NCI-H1048 (cell line): ENCODE results near the gene OTUD5.

Experiments used
- DNase-seq: peaks from one replicate; lab custom pipeline; 2025; lab: John Stamatoyannopoulos, UW

The OTUD5 gene

GRCh38 chrX:48911412-48912182 lies 45.8 kb downstream of the OTUD5 start, which contains the start of gene SLC35A2:
Gene SLC35A2, minus strand, starts transcription at chrX:48911646. Its CDS starts 10 bp downstream, at chrX:48911636.
- DNase-seq: peak; percentile 9

DNA sequence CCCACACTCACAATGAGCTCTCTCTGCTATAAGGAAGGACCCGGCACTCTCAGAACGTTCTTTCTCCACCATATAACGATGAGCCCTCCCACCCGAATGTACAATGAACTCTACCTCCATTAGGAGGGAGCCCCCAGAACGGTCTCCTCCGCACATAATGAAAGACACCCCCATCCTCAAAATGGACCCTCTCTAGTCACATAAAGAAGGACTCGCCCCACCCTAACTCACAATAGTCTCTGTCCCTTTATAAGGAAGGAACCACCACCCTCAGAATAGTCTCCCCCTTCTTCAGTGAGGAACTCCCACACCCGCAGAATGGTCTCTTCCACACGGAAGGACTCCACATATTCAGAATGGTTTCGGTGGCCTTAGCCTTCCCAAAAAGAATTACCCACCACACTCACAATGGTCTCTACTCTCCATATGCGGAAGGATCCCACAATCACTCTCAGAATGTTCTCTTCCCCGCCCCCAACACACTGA lies 46.4 kb downstream of the OTUD5 start:
- no peak for DNase-seq

DNA sequence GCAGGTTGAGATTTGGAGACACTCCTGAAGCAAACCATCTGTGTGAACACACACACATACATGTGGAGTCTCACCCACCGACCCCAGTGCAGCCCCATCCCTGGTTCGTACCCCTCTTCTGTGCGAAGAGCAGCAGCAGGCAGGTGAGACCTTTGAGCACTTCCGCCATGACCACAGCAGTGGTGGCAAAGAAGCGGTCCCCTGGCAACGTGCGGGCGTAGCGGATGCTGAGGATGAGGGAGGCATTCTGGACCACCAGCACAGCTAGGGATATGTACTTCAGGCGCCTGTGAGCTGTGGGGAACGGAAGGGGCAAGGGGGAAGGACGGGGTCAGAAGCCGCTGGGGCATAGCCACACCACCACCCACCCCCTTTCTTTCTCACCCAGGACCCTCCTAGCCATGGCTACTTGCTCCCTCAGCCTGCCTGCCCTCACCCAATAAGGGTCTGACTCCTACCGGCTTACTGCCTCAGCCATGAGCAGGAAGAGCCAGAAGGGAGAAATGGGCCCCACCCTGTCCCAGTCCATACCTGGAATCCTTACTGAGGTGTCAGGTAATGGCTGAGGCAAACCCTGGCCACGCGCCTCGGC lies 47.6 kb downstream of the OTUD5 start:
- DNase-seq: no peak

DNA sequence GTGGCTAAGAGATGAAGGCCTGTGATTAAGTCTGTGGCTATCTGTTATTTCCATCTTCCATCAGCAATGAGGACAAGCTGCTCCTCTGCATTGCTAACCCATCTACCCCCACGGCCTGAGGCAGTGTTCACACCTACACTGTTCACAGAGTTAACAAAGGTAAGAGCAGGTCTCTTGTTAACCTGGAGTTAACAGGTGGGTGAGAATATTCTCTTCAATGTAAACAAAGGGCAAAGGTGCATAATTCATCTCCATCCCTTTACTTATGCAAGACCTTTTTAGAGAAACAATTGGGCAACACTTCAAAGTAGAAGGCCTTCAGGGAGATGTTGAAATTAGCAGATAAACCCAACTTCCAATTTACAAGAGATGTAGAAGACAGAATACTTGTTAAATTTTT lies 48.8 kb downstream of the OTUD5 start:
- DNase-seq: no peak

GRCh38 chrX:48905090-48905790 lies 52.2 kb downstream of the OTUD5 start:
- DNase-seq: no peak

- DNase-seq: no peak
Observed at GRCh38 chrX:48904626-48905025, 52.8 kb downstream of the OTUD5 start.

DNA sequence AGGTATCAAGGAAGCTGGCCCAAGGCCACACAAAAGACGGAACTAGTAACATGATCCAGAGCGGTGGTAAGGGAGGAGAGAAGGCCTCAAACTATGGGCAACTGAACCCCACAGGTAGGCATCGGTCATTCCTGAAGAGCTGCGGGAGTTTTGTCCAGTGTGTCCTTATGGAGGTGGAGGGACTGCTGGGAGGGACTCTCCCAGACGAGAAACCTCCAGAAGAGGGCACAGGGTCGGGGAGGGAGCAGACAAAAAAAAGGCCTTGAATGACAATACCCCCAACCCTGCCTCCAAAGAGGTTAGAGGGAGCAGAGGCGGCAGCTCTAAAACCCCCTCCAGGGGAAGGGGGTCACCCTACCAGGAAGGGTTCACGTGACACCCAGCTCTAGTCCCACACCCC lies 53.2 kb downstream of the OTUD5 start:
- no peak for DNase-seq

- no peak for DNase-seq
Observed at GRCh38 chrX:48903290-48903689, 54.1 kb downstream of the OTUD5 start.

- DNase-seq: no peak
Observed at GRCh38 chrX:48902776-48903175, 54.6 kb downstream of the OTUD5 start.

GRCh38 chrX:48902135-48902534 lies 55.3 kb downstream of the OTUD5 start:
- DNase-seq: no peak

- DNase-seq: no peak
Observed at GRCh38 chrX:48901069-48901468, 56.3 kb downstream of the OTUD5 start.

DNA sequence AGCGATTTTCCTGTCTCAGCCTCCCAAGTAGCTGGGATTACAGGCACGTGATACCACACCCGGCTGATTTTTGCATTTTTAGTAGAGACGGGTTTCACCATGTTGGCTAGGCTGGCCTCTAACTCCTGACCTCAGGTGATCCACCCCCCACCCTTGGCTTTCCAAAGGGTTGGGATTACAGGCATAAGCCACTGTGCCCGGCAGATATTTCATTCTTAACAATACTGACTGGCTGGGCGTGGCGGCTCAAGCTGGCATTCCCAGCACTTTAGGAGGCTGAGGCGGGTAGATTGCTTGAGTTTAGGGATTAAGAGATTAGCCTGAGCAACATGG lies 58.4 kb downstream of the OTUD5 start:
- no peak for DNase-seq

DNA sequence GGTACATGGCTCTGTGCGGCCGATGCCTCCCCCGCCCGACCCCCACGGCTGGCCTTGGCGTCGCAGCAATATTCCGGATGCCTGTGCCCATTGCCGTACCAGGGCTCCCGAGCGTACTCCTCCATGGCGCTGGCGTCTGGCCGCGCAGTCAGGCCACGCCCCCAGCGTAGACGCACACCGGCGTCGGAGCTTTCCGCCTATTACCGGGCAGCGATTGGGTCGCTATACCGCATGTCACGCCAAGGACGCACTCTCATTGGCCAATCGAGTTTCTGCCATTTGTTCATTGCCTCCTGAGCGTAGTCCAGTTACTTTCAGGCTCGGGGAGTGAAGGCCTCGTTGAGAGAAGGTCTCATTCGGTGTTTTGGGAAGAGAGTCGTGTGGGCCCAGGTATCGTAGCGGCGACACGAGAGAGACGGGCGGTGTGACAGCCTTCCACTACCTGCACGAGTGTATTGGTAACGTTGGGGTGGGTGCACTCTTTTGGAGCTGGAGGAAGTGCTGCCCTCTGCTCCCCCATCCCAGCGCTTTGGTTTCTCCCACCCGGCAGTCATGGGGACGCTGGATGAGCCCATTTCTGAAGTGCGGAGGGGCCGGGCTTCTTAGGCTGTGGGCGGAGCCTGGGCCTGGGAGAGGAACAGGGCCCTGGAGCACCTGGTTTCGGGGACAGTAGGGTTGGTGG lies 59.6 kb downstream of the OTUD5 start, which contains the start of the genes PQBP1 and TIMM17B:
Gene PQBP1 (plus strand): TSS at position 306 of the 682 bp plus-strand sequence. CDS start 580 bp downstream, outside the sequence.
Gene TIMM17B (minus strand): TSS at position 144 of the 682 bp plus-strand sequence. CDS start 19 bp downstream, at position 125.
- DNase-seq: peak; percentile 72

DNA sequence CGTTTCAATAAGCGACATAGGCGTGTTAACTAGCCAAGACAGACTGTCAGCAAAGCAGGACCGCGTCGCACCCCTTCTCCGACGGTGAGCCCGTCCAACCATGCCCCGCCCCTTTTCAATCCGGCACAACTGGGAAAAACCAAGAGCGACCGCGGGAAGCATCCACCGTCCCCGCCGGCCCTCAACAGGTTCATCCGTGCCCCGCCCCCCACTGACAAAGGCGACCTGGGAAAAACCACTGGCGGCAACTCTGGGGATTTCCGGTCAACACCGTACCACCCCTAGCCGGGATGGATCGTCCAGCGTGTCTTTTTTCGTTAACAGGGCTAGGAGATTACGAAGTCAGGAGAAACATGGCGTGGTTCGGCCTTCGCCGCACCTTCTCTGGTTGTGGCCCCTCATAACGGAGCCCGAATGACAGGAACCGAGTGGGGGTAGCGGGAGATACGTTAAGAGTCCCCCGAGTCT lies 60.2 kb downstream of the OTUD5 start:
- peak; percentile 43 for DNase-seq

- peak; percentile 1 for DNase-seq
Observed at GRCh38 chrX:48896611-48897011, 60.8 kb downstream of the OTUD5 start.

- DNase-seq: no peak
Observed at GRCh38 chrX:48894891-48895290, 62.5 kb downstream of the OTUD5 start.

DNA sequence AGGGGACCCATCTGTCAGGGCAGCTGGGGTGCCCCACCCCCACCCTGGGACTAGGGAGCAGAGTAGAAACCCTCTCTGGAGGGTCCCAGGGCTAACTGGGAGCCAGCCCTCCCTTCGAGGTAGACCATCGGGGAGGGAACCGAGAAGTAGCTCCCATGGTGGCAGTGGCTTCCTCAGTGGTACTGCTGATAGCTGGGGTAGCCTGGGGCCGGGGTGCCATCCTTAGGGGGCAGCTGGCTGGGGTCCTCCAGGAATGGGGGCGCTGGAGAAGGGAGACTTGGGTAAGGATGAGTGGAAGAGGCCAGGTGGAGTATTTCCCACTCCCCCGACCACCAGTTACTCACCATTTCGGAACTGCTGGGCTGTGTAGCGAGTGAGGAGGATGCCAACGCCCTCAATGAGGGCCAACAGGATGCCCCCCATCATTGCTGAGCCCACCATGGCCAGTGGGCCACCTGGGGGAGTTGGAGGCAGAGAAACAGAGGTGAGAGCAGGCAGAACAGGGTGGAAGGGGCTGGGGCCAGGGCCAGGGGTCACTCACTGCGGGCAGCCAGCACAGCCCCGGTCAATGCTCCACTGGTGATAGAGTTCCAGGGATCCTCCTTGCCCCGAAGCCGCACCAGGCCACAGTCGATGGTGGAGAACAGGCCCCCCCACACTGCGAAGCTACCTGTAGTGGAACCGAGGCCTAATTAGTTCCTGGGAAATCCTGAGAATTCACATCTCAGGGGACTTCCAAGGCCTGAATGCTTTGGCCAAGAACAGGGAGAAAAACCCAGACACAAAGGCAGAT lies 63.7 kb downstream of the OTUD5 start:
- no peak for DNase-seq

- no peak for DNase-seq
Observed at GRCh38 chrX:48892896-48893295, 64.5 kb downstream of the OTUD5 start.

DNA sequence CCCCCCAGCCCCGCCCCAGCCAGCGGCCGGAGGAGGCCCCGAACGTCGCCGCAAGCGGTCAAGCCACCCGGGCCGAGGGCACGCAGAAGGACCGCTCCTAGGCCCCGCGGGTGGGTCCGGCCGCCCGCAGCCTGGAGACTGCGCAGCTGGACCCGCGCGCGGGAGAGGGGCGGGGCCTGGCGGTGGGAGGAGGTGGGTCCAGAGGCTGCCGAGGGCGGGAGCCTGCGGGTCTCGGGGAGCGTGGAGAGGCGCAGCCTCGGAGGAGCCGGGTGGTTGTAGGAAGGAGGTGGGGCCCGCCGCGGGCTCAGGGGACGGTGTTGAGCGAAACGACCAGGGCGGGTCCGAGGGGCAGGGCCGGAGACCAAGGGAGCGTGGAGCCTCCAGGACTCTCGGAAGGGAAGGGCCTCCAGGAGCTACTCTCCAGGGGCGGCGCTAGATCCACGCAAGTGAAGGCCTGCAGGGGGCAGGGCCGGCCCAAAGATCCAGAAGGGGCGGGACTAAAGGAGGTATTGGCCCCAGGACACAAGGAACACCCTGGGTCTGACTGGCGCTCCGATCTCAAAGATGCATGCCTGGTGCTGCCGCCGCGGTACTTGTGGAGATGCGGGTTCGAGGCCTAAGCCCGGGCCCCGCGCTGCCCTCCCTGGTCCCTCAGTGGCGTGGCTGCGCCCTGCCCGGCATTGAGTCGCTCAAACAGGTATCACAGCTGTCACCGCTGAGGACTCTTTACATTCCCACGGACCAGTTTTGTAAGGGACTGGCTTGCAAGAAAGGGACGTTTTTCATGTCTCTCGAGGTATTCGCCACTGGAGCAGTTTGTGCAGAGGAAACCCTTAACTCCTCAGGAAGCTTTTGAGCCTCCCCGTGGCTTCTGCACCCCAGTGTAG lies 65.8 kb downstream of the OTUD5 start:
- peak; percentile 51 for DNase-seq

DNA sequence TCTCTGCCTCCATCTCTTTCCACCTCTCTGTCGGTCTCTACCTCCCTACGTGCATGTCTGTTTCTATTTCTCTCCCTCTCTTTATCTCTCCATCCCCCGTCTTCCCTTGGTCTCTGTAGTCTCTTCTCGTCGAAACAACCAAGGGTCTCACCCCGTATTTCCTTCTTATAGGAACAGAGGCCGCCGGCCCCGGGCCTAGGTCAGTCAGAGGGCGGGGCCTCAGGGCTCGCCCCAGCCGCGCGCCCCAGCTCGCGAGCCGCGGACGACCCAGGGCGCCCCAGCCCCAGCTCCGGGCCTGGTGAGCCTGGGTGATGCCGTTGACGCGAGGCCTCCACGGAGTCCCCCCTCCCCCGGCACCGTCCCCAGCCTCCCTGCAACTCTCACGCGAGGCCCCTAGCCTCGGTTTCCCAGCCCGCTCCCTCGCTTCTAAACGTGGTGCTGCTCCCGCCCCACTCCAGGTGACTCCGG lies 66.4 kb downstream of the OTUD5 start:
- no peak for DNase-seq
